Lower lobe of right lung (tissue), 2 donors: ENCODE measurements around the gene LRRC70. TPM values are rescaled to one million over a fixed set of nuclear protein-coding genes. Genes with fewer than 3 reads are reported as not detected.

Experiments used
- ATAC-seq, 2 donors: fragments of 200-7000 bp; cut with Tn5 transposase; one replicate each; pipeline ENCODE4 v1.9.1; 2020 to 2022; ENCODE audit warnings: mild to moderate bottlenecking in 2 of 2, moderate library complexity in 2 of 2
- DNase-seq: peaks from one replicate; pipeline ENCODE4 v3.0.0-alpha.2; 2020
- H3K27ac ChIP-seq: fragments of 200-600 bp; one replicate; pipeline ENCODE4 v1.8.0; 2022
- H3K27me3 ChIP-seq: fragments of 200-600 bp; one replicate; pipeline ENCODE4 v1.8.0; 2022; ENCODE audit warnings: low read depth
- H3K36me3 ChIP-seq: fragments of 200-600 bp; one replicate; pipeline ENCODE4 v1.8.0; 2022; ENCODE audit warnings: mild to moderate bottlenecking
- H3K4me1 ChIP-seq: fragments of 200-600 bp; one replicate; pipeline ENCODE4 v1.8.0; 2022
- H3K4me3 ChIP-seq: fragments of 200-600 bp; one replicate; pipeline ENCODE4 v1.8.0; 2022; ENCODE audit warnings: mild to moderate bottlenecking
- H3K9me3 ChIP-seq: fragments of 200-600 bp; one replicate; pipeline ENCODE4 v1.8.0; 2022
- intact Hi-C: fragments of 100-400 bp; cut with DNase I; formaldehyde crosslinking; loops from one replicate; pipeline ENCODE4 v1.11.0; 2022
- long read RNA-seq: library from polyadenylated mRNA; unstranded; transcript quantifications from one replicate; pipeline ENCODE4 v2.0.0, GENCODE V29; 2021
- total RNA-seq: library from RNA; stranded (reverse); fragmentation: NEBNext Ultra II Directional; extraction: Animal tissue kit (Norgen Biotek cat#: 25700); gene quantifications from one replicate; pipeline ENCODE4 v1.2.1, GENCODE V29; 2021
- TF ChIP-seq, protein P1 (sequence below): fragments of 200-600 bp; IDR thresholded peaks from one replicate; pipeline ENCODE4 v1.8.0; 2022; ENCODE audit warnings: antibody characterized with exemption, mild to moderate bottlenecking
- donor health status: DM: no; HTN: yes; CAD: no; lungs with severe emphysema.

Gene LRRC70, protein sequence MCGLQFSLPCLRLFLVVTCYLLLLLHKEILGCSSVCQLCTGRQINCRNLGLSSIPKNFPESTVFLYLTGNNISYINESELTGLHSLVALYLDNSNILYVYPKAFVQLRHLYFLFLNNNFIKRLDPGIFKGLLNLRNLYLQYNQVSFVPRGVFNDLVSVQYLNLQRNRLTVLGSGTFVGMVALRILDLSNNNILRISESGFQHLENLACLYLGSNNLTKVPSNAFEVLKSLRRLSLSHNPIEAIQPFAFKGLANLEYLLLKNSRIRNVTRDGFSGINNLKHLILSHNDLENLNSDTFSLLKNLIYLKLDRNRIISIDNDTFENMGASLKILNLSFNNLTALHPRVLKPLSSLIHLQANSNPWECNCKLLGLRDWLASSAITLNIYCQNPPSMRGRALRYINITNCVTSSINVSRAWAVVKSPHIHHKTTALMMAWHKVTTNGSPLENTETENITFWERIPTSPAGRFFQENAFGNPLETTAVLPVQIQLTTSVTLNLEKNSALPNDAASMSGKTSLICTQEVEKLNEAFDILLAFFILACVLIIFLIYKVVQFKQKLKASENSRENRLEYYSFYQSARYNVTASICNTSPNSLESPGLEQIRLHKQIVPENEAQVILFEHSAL
- total RNA-seq = 1.1 TPM
- long read RNA-seq = 0 reads

DNA sequence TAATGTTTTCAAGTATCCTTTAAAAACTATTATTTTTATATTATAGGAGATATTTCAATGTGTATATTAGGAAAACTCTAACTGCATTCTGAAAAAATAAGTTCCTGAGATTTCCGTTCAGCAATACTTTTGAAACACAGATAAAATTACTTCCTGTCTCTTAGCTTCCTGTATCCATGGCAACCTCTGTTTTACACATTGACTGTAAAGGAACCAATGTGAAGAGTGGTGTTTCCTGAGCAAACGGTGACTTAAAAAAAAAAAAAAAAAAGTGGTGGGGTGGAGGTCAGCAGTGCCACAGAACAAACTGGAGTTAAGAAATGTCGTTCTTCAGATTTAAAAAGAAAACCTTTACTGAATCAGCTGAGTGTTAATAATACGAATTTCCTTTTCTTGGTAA lies at the start of gene LRRC70:
TSS of gene LRRC70 (plus strand) at position 280 of the 400 bp plus-strand sequence. CDS start 620 bp downstream, outside the sequence.
- TF ChIP-seq, protein P1, sequence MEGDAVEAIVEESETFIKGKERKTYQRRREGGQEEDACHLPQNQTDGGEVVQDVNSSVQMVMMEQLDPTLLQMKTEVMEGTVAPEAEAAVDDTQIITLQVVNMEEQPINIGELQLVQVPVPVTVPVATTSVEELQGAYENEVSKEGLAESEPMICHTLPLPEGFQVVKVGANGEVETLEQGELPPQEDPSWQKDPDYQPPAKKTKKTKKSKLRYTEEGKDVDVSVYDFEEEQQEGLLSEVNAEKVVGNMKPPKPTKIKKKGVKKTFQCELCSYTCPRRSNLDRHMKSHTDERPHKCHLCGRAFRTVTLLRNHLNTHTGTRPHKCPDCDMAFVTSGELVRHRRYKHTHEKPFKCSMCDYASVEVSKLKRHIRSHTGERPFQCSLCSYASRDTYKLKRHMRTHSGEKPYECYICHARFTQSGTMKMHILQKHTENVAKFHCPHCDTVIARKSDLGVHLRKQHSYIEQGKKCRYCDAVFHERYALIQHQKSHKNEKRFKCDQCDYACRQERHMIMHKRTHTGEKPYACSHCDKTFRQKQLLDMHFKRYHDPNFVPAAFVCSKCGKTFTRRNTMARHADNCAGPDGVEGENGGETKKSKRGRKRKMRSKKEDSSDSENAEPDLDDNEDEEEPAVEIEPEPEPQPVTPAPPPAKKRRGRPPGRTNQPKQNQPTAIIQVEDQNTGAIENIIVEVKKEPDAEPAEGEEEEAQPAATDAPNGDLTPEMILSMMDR = no peak
- DNase-seq (no peak), ATAC-seq (peak; percentile 67 to 71)
- no peaks in the 10 kb centered on the region for H3K9me3 ChIP-seq
- peak within 1 kb of the TSS; percentile 4 for H3K27ac ChIP-seq
- H3K4me1 ChIP-seq = no peaks in the 10 kb centered on the region
- intact Hi-C loops = no loop called here
- peak within 1 kb of the TSS; percentile 20 for H3K4me3 ChIP-seq
- no peaks in the 10 kb centered on the region for H3K36me3 ChIP-seq
- H3K27me3 ChIP-seq = no peaks in the 10 kb centered on the region

DNA sequence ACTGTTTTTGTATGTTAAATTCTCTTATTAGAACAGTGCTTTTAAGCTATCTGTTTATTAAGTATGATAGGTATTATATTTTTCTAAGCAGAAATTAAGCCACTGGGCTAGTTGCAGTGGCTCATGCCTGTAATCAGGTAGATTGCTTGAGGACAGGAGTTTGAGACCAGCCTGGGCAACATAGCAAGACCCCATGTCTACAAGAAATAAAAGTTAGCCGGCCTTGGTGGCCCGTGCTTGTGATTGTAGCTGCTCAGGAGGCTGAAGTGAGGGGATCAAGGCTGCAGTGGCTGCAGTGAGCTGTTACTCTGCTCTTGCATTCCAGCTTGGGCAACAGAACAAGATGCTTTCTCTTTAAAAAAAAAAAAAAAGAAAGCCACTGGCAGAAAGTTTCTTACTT lies 45.0 kb upstream of the LRRC70 start:
- H3K27me3 ChIP-seq = no peaks in the 10 kb centered on the region
- H3K9me3 ChIP-seq = no peaks in the 10 kb centered on the region
- no peaks in the 10 kb centered on the region for H3K4me1 ChIP-seq
- no peak overlapping the region for H3K27ac ChIP-seq
- no peak overlapping the region for H3K4me3 ChIP-seq
- TF ChIP-seq, protein P1 = no peak
- ATAC-seq (no peak), DNase-seq (no peak)
- intact Hi-C loops = no loop called here
- peaks cover 8% of the 10 kb centered on the region for H3K36me3 ChIP-seq

DNA sequence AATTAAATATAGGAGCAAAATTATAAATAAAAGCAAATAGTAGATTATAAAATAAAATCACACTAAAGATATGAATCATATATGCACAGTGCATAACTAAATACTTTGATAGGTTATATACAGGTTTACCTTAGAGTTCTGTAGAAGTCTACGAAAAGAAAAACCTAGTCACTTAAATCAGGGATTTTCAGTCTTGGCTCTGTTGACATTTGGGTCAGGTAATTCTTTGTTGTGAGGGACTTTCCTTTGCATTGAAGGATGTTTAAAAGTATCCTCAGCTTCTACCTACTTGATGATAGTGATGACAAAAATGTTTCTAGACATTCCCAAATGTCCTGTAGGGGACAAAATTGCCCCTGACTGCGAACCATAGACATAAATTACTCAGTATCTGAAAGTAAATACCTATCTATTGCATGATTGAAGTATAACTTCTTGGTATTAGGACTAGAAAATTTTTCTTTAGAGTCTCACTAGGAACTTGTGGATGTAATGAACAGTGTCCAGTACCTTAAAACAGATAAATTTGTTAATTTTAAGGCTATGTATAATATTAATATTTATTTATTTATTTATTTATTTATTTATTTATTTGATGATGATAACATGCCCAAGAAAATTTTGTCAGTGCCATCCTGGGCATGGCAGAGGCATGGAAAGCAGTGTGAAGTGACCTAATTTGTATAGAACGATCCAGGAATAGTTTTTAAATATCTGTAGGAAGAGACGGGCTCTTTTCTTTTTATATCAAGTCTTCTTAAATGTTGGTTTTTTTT lies 44.0 kb upstream of the LRRC70 start:
- no peaks in the 10 kb centered on the region for H3K4me1 ChIP-seq
- TF ChIP-seq, protein P1 = no peak
- intact Hi-C loops = no loop called here
- H3K36me3 ChIP-seq = peaks cover 8% of the 10 kb centered on the region
- H3K4me3 ChIP-seq = no peak overlapping the region
- ATAC-seq (no peak), DNase-seq (no peak)
- no peak overlapping the region for H3K27ac ChIP-seq
- no peaks in the 10 kb centered on the region for H3K27me3 ChIP-seq
- no peaks in the 10 kb centered on the region for H3K9me3 ChIP-seq

DNA sequence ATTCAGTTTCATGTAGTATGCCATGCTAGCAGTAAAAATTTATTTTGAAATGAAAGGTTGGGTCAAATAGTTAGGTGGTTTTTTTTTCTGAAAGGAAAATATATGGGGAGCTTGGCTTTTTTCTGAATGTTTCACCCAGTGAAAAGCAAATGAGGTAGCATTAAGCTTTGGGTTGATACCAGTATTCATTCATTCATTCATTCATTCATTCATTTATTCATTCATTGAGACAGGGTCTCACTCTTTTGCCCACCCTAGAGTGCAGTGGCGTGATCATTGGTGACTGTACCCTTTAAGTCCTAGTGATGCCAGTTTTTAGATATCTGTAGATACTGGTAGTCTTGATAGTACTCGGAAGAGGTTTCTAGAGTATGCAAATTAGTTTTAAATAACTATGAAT lies 42.4 kb upstream of the LRRC70 start:
- no peak for ATAC-seq
- no peak for DNase-seq
- no peaks in the 10 kb centered on the region for H3K4me1 ChIP-seq
- H3K27me3 ChIP-seq = no peaks in the 10 kb centered on the region
- no peaks in the 10 kb centered on the region for H3K9me3 ChIP-seq
- H3K27ac ChIP-seq = no peak overlapping the region
- H3K4me3 ChIP-seq = no peak overlapping the region
- intact Hi-C loops = no loop called here
- H3K36me3 ChIP-seq = peaks cover 3% of the 10 kb centered on the region
- TF ChIP-seq, protein P1 = no peak

DNA sequence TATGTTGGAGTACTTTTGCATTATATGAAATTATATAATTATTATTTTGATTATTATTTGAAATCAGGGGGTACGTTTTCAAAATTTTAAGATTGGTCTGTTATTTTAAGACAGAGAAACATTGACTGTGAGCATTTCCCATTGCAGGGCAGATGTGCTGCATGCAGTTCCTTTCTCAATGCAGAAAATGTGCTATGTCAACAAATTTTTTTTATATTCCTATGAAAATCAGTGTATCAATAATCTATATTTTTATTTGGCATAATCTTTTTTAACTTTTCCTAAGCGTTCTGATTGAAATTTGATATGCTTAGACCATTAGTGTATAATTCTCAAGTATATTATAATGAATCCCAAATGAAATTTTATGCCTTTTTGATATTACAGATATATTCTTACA lies 41.8 kb upstream of the LRRC70 start:
- TF ChIP-seq, protein P1 = no peak
- Histone ChIP-seq H3K4me3 (no peak overlapping the region), H3K27ac (no peak overlapping the region), H3K9me3 (no peaks in the 10 kb centered on the region), H3K27me3 (no peaks in the 10 kb centered on the region), H3K4me1 (no peaks in the 10 kb centered on the region), H3K36me3 (no peaks in the 10 kb centered on the region)
- intact Hi-C loops = no loop called here
- ATAC-seq (no peak), DNase-seq (no peak)
